DND-41 (cell line): ENCODE results near the gene RBMS2.

Experiments used
- EZH2 ChIP-seq: IDR thresholded peaks from 3 replicates; pipeline ENCODE4 v1.6.1; 2012; ENCODE audit warnings: borderline replicate concordance, low read depth, mild to moderate bottlenecking, moderate library complexity, low read length, inconsistent platforms; ENCODE audit not compliant: severe bottlenecking
- TF ChIP-seq, protein P1 (sequence below): IDR thresholded peaks from 2 replicates; pipeline ENCODE4 v1.5.1; 2012; ENCODE audit warnings: borderline replicate concordance, low read length, moderate library complexity, mild to moderate bottlenecking; ENCODE audit not compliant: poor library complexity, severe bottlenecking; ENCODE audit errors: extremely low read depth

DNA sequence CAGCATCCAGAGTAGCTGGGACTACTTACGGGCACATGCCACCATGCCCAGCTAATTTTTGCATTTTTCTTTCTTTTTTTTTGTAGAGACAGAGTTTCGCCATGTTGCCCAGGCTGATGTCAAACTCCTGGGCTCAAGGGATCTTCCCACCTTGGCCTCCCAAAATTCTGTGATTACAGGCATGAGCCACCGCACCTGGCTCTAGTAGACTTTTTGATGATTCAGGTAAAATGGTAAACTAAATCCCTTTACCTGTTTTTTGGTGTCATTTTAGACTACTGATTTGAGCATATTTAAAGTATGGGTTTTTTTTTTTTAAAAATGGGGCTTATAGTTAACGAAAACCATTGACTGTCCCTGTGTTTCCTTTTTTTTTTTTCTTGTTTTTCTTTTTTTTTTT lies 20.5 kb downstream of the RBMS2 start:
- TF ChIP-seq, protein P1, sequence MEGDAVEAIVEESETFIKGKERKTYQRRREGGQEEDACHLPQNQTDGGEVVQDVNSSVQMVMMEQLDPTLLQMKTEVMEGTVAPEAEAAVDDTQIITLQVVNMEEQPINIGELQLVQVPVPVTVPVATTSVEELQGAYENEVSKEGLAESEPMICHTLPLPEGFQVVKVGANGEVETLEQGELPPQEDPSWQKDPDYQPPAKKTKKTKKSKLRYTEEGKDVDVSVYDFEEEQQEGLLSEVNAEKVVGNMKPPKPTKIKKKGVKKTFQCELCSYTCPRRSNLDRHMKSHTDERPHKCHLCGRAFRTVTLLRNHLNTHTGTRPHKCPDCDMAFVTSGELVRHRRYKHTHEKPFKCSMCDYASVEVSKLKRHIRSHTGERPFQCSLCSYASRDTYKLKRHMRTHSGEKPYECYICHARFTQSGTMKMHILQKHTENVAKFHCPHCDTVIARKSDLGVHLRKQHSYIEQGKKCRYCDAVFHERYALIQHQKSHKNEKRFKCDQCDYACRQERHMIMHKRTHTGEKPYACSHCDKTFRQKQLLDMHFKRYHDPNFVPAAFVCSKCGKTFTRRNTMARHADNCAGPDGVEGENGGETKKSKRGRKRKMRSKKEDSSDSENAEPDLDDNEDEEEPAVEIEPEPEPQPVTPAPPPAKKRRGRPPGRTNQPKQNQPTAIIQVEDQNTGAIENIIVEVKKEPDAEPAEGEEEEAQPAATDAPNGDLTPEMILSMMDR = no peak
- TF ChIP-seq EZH2 = no peak
